GM21576 (cell line): ENCODE results near the gene TTC6.
"Not testable (repeated sequence)": the region's sequence is repeated elsewhere in the genome, so short reads cannot be mapped to it uniquely, and the experiment has no call there.

Experiments
- ATAC-seq: cut with Tn5 transposase; IDR thresholded peaks from one replicate; pipeline ENCODE4 v1.9.1; 2021; ENCODE audit warnings: mild to moderate bottlenecking, moderate library complexity; ENCODE audit not compliant: unreplicated experiment

TTC6 gene, protein sequence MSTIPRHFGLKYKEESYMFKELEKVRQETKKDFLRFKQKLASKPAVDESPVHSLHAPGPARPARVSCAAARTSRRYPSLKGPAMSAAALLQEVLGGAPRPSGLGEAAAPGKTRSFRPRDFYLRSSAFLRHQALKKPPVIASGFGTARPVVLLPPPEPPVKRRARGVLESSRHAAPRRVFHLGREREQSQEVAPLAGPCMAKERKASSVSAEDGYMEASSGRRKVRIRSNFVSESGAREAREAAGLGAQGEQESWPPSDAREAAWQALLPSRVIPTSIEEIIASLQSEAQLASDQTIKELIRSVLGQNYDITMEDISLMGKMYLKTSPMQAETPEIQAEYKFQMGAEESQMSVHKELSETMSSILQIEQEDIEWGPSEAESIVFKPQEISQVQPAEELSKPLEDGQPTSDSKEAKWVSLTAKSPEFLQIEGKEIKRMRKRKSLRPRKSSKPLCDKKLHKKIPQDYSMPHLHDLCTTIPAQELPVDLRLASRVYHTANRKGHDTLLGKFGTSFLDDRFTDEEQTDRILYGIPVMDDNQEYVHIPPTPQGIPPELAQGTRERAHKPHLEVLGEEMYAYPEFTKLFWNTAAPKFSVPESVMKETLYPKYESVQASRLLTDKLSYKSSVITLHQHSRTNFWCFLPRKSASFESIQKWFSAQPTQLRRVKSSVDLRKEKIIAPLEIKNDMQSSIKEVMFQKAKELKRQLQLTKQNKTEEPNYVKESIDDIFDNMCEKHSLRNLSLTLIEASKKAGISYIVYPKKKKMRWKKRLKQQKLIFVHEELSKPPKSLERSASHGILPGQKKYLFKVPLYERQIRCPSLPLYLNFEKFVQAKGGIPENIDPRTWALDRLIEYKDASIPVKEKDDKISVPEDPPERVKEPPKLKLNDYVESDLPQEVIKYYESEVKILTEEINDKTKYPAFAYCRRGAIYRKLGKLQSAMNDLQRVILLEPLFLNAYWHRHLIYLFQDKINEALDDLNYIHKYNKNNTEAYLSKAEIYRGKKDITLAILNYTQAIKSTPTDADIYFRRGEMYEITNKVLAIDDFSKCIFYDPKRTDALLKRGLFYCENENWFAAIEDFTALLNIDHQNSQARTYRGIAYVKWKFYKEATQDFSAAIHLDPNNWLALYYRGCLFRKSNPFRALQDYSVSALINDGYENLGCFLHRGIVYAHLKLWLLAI (N-terminal part only)

DNA sequence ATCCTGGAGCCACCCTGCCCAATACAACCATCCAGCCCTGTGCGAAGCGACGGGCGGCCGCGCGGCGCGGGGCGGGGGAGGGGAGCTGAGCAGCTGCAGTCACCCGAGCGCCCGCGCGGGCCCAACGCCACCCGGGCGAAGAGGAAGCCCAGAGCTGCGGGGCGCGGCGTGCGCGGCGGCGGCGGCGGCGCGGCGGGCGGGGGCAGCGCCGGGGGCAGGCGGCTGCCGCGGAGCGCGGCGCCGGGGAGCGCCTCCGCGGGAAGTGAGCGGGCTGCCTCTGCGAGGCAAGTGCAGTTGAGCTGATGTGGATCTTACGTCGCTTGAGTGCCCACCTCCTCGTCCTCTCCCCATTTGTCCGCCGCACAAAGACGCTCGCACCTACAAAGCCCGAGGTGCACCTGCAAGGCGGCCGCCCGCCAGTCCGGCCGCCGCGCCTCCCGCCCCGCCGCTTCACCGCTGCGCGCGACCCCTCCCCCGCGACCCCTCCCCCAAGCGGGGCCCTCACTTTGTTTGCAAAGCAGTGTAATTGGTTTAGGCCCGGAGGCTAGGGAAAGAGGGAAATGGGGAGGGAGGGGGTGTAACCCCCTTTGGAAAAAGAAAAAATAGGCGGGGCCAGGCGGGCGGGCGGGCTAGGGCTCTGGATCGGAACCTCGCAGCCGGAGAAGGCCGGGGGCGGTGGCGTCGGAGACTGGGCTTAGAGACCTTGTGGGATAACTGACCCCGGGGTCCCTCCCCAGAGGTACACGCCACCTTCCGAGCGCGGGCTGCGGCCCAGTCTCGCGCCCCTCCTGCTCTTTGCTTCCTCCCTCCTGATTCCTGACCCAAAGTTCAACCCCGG, at the start of gene TTC6, which contains the start of gene FOXA1:
Gene TTC6 (plus strand): TSS at position 659 of the 838 bp plus-strand sequence. CDS start 26,436 bp downstream, outside the sequence.
Gene FOXA1 (minus strand): TSS at position 279 of the 838 bp plus-strand sequence. CDS start 277 bp downstream, at position 2.
- no peak for ATAC-seq

DNA sequence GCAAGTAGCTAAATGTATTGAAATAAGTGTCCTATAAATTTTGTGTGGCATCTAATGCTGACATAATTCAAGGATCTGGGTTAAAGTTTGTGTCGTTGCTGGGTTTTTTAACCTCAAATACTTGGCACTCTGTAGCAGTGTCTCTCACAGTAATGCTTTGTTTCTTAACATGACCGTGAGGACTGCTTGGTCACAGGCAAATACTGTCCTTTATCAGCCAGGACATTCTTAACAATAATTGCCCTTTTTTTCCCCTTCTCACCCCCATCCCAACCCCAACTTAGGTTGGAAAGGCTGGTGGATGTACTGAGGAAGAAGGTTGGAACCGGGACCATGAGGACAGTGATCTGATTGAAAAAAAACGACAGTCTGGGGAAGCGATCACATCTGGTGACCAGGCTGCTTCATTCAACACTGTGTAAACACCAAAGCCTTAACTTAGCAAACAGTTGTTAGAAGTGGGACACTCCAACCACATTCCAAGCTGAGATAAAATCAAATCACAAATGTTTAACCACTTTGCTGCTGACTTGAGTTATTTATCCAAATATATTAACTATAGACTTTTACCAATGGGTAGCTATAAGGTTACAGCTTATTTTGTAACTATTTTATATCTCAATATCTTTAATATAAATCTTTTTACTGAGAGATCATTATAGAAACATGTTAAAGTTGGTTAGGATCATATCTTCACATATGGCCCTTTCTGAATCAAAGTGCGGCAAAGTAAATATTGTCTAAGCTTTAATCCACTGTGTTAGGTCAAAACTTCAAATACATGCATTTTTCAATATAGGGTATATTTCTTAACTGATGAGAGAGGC, 48.6 kb upstream of the TTC6 start:
- no peak for ATAC-seq

DNA sequence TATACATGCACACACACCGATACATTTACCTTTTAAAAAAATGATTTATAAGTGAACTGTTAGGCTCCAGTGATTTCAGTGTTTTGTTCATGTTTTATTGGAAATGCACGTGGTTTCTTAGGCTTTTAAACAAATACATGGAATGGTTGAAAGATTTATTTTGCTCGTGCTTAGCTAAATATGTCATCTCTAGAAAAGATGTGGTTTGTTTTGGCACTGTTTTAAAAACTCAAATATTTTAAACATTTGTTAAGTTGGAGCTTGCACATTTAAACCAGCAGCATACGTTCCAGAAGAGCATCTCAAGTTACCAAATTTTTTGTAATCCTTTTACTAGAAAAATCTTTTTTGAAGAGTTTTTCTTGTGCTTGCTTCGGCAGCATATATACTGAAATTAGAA, 44.9 kb upstream of the TTC6 start:
- no peak for ATAC-seq

DNA sequence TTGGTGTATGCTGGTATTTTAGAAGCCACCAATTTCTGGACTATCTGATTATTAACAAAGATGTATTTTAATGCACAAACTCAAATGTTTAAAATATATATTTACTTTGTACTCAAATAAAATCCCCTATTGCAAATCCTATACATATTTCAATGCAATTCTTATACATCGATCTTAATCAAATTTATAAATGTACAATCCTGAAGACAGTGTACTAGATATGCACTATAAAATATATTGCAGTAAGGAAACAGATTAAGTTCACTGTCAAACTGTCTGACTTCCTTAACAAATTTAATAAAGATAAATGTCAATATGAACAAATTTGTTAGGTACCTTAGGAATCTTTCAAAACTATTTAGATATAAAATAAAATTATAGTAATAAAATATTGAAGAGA, 44.3 kb upstream of the TTC6 start:
- ATAC-seq: no peak

DNA sequence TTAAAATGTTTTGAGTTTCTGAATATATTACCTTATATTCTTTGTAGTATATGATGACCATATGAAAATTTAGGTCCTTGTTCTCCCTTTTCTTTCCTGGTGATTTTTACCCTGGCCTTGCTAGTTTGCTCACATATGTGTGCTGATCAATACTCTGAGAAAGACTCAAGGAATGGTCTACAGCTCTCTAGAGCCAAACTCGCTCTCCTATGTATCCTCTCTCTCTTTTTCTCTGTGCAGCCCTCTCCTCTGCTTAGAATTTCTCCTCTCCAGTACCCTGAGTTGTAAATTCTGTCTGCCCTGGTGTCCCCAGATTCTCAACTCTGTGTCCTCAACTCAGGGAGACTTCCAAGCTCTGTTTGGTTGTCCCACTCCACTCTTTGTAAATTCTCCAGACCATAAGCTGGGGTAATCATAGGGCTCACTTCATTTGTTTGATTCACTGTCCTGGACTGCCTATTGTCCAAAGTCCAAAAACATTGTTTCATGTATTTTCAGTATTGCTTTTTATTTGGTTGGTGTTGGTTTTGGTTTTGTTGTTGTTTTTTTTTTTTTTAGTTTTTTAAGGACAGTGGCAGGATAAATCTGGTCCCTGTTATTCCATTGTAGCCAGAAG, 41.4 kb upstream of the TTC6 start:
- no peak for ATAC-seq

DNA sequence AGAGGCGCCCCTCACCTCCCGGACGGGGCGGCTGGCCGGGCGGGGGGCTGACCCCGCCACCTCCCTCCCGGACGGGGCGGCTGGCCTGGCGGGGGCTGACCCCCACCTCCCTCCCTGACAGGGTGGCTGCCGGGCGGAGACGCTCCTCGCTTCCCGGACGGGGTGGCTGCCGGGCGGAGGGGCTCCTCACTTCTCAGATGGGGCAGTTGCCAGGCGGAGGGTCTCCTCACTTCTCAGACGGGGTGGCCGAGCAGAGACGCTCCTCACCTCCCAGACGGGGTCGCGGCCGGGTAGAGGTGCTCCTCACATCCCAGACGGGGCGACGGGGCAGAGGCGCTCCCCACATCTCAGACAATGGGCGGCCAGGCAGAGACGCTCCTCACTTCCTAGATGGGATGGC, 39.8 kb upstream of the TTC6 start:
- ATAC-seq: not testable (repeated sequence)

DNA sequence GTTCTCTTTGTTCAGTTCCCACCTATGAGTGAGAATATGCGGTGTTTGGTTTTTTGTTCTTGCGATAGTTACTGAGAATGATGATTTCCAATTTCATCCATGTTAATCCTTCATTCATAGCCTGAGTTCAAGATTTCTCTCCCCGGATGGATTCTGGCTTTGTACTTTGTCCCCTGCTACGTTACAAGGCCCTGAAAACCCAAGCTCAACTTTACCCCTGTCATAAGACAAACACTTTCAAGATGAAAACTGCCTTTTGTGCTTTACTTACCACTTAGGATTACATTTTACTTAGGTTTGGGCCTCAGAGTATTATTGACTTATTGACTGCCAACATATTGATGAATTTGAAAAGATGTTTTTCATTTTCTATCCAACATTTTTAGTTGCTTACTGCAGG, 36.7 kb upstream of the TTC6 start:
- ATAC-seq: no peak

DNA sequence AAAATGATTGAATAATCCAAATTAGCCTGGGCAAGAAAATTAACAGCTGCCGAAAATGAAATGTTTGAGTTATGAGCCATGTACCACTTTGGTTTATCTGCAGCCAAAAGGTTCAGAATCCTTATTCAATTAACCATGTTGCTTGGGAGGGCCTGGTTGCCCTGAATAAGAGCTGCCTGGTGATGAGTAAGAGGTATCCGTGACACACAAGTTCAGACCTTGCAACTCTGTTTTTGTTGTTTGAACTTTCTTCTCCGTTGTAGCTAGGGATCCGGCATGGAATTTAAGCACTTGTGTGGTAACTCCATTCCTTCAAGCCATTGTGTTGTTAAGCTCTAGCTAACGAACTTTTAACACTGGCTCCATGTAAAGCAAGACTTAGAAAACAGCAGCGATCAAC, 36.0 kb upstream of the TTC6 start:
- ATAC-seq: no peak

DNA sequence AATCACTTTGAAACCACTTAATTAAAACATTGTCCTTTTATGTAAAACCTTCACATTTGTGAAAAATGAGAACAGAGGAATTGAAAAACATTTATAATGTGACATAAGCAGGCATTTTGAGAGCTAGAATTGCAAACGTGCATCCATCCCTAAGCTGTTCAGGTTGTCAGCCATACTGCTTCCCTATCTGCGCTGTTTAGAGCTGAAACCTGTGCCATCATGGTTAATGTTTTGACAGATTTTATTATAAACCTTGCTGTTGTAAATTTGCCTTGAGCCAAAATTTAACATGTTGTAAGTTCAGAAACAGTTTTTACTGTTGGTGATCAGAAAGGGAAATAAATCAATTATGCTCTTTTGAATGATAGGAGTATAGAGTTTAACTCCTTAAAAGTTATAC, 32.2 kb upstream of the TTC6 start:
- no peak for ATAC-seq

DNA sequence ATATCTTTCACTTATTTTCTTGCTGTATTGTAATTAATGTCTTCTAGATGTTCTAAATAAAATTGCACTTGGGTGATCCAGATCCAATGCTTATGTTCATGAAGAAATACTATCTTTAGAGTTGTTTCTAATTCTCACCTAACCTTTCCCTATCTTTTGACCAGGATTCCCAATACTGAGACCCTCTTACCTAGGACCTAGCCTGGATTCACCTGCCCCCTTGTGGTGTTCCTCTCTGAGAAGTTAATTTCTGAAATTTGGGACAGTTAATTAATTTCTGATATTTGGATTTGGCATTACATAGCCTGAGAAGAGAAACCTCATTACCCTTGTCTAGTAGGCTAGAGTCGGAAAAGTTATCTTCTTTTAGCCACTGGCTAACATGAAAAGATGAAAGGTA, 29.9 kb upstream of the TTC6 start:
- ATAC-seq: no peak

DNA sequence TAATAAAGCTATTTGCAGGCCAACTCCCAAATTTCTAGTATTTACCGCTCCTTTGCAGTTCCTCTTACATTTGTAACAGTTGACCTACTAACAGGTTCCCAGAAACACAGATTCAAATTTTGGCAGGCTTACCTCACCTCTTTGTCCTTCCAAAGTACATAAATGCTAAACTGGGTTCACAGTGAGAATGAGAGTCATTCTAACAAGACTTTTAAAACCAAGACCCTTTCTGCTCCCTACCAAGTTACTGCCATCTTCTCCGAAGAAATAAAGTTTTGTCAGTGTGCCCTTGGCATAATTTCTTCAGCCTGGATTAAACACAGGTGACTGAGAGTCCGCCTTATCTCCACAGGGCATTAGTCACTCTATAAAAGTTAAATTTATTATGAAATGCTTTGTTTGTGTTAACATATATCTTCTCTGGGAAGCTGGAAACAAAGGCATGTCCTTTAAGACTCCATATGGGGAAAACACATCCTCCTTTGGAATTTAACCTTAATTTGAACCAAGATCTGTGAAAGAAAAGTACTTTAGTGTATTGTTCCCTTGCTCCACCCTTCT, 28.5 kb upstream of the TTC6 start:
- no peak for ATAC-seq

DNA sequence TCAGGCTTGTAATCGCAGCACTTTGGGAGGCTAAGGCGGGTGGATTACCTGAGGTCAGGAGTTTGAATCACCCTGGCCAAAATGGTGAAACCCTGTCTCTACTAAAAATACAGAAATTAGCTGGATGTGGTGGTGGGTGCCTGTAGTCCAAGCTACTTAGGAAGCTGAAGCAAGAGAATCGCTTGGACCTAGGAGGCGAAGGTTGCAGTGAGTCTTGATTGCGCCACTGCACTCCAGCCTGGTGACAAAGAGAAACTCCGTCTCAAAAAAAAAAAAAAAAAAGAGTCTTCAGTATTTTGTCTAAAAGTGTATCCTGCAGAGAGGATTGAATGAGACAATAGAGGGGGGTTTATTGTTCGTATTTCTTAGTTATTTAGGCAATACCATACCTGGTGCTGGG, 25.7 kb upstream of the TTC6 start:
- no peak for ATAC-seq

DNA sequence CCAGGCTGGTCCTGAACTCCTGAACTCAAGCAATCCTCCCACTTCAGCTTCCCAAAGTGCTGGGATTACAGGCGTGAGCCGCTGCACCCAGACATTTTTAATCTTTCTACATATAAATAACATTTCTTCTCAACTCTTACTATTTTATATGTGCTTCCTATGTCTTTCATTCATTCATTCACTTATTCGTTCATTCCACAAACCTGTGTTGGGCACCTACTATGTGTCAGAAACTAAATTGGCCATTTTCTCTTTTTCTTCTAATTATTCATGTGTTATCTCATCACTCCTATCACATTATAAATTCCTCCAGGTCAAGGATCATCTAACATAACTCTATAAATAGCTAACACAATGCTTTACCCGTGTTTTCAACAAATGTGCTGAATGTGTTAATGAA, 24.0 kb upstream of the TTC6 start:
- no peak for ATAC-seq

DNA sequence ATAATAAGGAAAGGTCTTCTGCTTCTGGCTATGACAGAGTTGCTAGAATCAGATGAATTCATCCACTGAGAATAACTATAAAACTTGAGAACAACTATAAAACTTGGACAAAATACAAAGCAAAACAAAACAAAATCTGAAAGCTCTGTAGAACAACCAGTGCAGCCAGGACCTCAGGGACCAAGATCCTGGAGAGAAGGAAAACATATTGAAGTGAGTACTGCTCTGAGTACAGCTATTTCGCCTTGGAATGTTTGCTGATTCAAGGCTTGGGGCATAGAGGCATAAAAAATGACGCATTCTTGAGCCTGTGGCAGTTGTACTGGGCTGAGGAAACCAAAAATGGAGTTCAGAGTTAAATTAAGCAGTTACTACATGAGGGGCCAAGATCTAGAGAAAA, 22.1 kb upstream of the TTC6 start:
- no peak for ATAC-seq

DNA sequence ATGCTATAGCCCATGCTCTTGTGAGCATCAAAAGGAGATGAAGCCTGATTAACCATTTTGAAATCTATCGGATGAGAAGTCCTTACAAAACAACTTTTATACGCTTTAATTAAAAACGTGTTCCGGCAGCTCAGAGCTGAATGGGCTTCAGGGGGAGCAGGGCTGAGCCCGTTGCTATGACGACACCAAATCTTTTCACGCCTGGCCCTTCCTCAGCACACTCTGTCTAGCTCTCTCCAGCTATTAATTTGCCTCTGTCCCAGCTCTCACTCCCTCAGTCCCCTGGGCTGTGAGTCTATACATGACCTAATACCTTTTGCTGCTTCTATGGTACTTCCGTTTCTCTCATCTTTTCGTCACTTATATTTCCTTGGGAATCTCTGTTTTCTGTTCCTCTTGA, 16.2 kb upstream of the TTC6 start:
- no peak for ATAC-seq

DNA sequence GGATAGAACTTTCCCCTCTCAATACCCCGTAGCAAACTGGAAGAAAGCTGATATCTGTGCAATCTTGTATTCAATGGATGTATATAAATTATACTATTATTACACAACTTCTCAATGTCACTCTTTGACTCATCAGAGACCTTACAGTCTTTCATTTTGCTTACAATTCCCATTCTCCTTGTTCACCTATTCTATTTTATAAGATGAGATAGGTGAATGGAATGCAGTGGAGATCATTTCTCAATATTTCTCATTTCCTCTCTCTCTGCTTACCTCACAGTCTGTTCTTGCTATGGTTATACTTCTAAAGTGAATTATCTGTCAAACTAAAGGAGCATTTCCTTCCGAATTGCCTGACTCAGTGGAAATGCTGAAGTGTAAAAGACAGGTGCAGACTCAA, 15.3 kb upstream of the TTC6 start:
- ATAC-seq: no peak

DNA sequence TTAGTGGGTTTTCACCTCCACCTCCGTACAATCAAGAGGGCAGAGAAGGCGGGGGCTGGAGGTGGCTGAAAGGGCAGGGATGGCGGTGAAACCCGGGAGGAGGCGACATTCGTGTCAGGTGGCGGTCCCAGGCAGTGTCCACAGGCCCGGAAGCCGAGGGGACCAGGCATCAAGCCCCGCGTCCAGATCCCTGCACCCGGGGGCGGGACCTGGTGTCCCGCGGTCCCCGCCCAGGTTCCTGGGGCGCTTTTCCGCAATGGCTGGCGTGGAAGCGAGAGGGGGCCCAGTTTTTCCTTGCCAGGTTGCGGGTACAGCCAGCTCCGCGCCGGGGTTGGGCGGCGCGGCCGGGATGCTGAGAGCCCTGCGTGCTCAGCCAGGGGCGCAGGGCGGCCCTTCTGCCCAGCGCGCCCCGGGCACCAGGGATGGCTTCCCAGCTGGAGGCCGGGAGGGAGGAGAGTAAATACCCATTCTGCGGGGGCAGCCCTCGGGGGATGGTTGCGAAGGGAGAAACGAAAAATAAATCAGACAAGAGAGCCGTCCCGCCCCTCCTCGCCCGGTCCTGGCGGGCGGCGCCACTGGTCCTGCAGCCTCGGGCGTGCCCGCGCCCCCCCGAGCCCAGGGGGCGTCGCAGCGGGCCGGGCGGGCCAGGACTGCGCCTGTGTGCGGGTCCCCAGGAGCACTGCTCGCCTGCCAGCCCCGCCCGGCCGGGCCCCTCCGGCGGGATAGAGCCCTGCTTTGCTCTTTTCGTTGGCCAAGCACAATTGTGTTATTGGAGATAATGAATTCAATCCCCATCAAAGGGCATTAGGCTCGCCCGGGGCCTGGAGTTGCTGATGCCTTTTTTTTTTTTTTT, 11.8 kb upstream of the TTC6 start:
- ATAC-seq: no peak
